ENCODE results near the gene PRR35.

- TF ChIP-seq CTCF (IDR thresholded peaks at IDR 0.05 in 4 of 5, conservative IDR thresholded peaks at IDR 0.05 in 1 of 5), result no peak
- TF ChIP-seq POLR2A (IDR thresholded peaks at IDR 0.05), result no peak
Measured at GRCh38 chr16:539901-540530, 20.2 kb upstream of the PRR35 start.

Measured in gastrocnemius medialis (tissue), 4 donors.